GM12878 (cell line): ENCODE measurements around the gene MSRB2. TPM values are rescaled to one million over a fixed set of nuclear protein-coding genes. Genes with fewer than 3 reads are reported as not detected.

Experiments
- ATAC-seq: fragments of 200-7000 bp; cut with Tn5 transposase; 3 replicates; pipeline ENCODE4 v1.9.1; 2020; ENCODE audit warnings: mild to moderate bottlenecking, moderate library complexity
- BruUV-seq: library from RNA; stranded (reverse); fragments of 400-500 nt; replicated peaks from 2 replicates; lab custom pipeline; 2021; lab: Mats Ljungman, UMichigan
- CTCF ChIA-PET: fragments of 300-600 bp; sonication (Branson Sonifier 250); formaldehyde crosslinking; extraction: SDS; loops from one replicate; lab custom pipeline; 2021; ENCODE audit warnings: inconsistent platforms; lab: Yijun Ruan, JAX
- POLR2A ChIA-PET: fragments of 350-600 bp; formaldehyde crosslinking; extraction: SDS; loops from one replicate; lab custom pipeline; 2021; ENCODE audit warnings: inconsistent platforms; lab: Charles Lee
- RAD21 ChIA-PET: fragments of 300-600 bp; sonication (Branson Sonifier 250); formaldehyde crosslinking; loops from one replicate; lab custom pipeline; 2023; ENCODE audit warnings: antibody characterized with exemption; ENCODE audit not compliant: unreplicated experiment; lab: Charles Lee
- SMC1A ChIA-PET: fragments of 300-600 bp; sonication (Branson Sonifier 250); formaldehyde crosslinking; loops from one replicate; lab custom pipeline; 2023; ENCODE audit not compliant: unreplicated experiment, uncharacterized antibody; lab: Charles Lee
- DNase-seq: peaks from one replicate; pipeline ENCODE4 v3.0.0-alpha.2; 2011; ENCODE audit warnings: low read depth, low spot score
- FAIRE-seq: peaks from 3 replicates; lab custom pipeline; 2011; peaks lifted over from hg19 to GRCh38; lab: Jason Lieb, UNC
- H2AFZ ChIP-seq: 2 replicates; pipeline ENCODE4 v1.6.0; 2011; ENCODE audit warnings: low read depth, low read length, control low read depth; ENCODE audit not compliant: control insufficient read depth
- H3K27ac ChIP-seq: 2 replicates; pipeline ENCODE4 v1.5.1; 2011; ENCODE audit warnings: control low read depth; ENCODE audit not compliant: control insufficient read depth, insufficient read depth
- H3K27me3 ChIP-seq, 2 experiments: replicated peaks in 1 of 2; 2 replicates each; pipeline versions ENCODE4 v1.6.0 to v1.6.1; 2011; ENCODE audit warnings: low read length in 1 of 2; ENCODE audit not compliant: control insufficient read depth in 2 of 2, insufficient read depth in 2 of 2
- H3K36me3 ChIP-seq, 2 experiments: 2 replicates each; pipeline ENCODE4 v1.5.1; 2011; ENCODE audit warnings: low read length in 1 of 2; ENCODE audit not compliant: control insufficient read depth in 2 of 2, insufficient read depth in 2 of 2
- H3K4me1 ChIP-seq: 2 replicates; pipeline ENCODE4 v1.6.1; 2011; ENCODE audit warnings: mild to moderate bottlenecking, low read length, moderate library complexity, mixed read lengths; ENCODE audit not compliant: control insufficient read depth, insufficient read depth
- H3K4me2 ChIP-seq: 2 replicates; pipeline ENCODE4 v1.6.0; 2011; ENCODE audit warnings: control low read depth; ENCODE audit not compliant: control insufficient read depth, insufficient read depth
- H3K4me3 ChIP-seq: fragments of 200-600 bp; sonication (generic); 2 replicates; pipeline ENCODE4 v1.5.1; 2016
- H3K79me2 ChIP-seq: 2 replicates; pipeline ENCODE4 v1.6.0; 2011; ENCODE audit warnings: low read length; ENCODE audit not compliant: control insufficient read depth, insufficient read depth
- H3K9ac ChIP-seq: 2 replicates; pipeline ENCODE4 v1.8.0; 2011; ENCODE audit warnings: low read length, control low read depth, mixed read lengths; ENCODE audit not compliant: control insufficient read depth, insufficient read depth
- H3K9me3 ChIP-seq: replicated peaks from 3 replicates; pipeline ENCODE4 v1.5.1; 2011; ENCODE audit warnings: mild to moderate bottlenecking, low read length; ENCODE audit not compliant: control insufficient read depth, insufficient read depth
- H4K20me1 ChIP-seq: 2 replicates; pipeline ENCODE4 v1.6.0; 2011; ENCODE audit not compliant: control insufficient read depth, insufficient read depth
- CBFB ChIP-seq: IDR thresholded peaks from 2 replicates; pipeline ENCODE4 v1.6.1; 2016; ENCODE audit warnings: antibody characterized with exemption, low read depth
- CREB1 ChIP-seq: IDR thresholded peaks from 2 replicates; pipeline ENCODE4 v1.6.1; 2012; ENCODE audit warnings: low read depth, mild to moderate bottlenecking, inconsistent platforms
- HDGF ChIP-seq: fragments of 450-650 bp; IDR thresholded peaks from 2 replicates; pipeline ENCODE4 v1.6.1; 2016; ENCODE audit warnings: antibody characterized with exemption
- JUNB ChIP-seq: IDR thresholded peaks from 2 replicates; pipeline ENCODE4 v1.6.1; 2016; ENCODE audit warnings: antibody characterized with exemption, mild to moderate bottlenecking
- KLF5 ChIP-seq: fragments of 450-650 bp; IDR thresholded peaks from 2 replicates; pipeline ENCODE4 v1.6.1; 2014; ENCODE audit warnings: mild to moderate bottlenecking; ENCODE audit not compliant: partially characterized antibody
- MEF2B ChIP-seq: fragments of 450-650 bp; IDR thresholded peaks from 2 replicates; pipeline ENCODE4 v1.6.1; 2018; ENCODE audit warnings: mild to moderate bottlenecking, moderate library complexity; ENCODE audit not compliant: partially characterized antibody, poor library complexity, severe bottlenecking
- NFYB ChIP-seq: IDR thresholded peaks from 2 replicates; pipeline ENCODE4 v1.6.1; 2011; ENCODE audit warnings: low read depth, mild to moderate bottlenecking, low read length, improper control_type of control experiment, moderate library complexity; ENCODE audit not compliant: insufficient read depth
- TCF12 ChIP-seq: IDR thresholded peaks from 2 replicates; pipeline ENCODE4 v1.6.1; 2011; ENCODE audit warnings: low read depth, mild to moderate bottlenecking, low read length
- YY1 ChIP-seq: IDR thresholded peaks from 2 replicates; pipeline ENCODE4 v1.6.1; 2011; ENCODE audit warnings: low read depth, mild to moderate bottlenecking, low read length
- ZZZ3 ChIP-seq: IDR thresholded peaks from 2 replicates; pipeline ENCODE4 v1.6.1; 2011; ENCODE audit warnings: low read depth; ENCODE audit not compliant: control insufficient read depth, insufficient read length
- WGBS: methylation state at CpG from one replicate; pipeline ENCODE4 v1.1.6; 2016; ENCODE audit warnings: low lambda C conversion rate; ENCODE audit not compliant: insufficient replicate concordance, insufficient coverage; ENCODE audit errors: missing lambda C conversion rate; 5-methylcytosine and 5-hydroxymethylcytosine counted together
- in situ Hi-C: fragments of 300-500 bp; cut with MboI; formaldehyde crosslinking; loops from 9 replicates; pipeline ENCODE4 v1.14.3; 2018; ENCODE audit warnings: mixed read lengths
- intact Hi-C: fragments of 100-400 bp; cut with micrococcal nuclease; formaldehyde crosslinking; loops from one replicate; pipeline ENCODE4 v1.14.2; 2022; ENCODE audit not compliant: unreplicated experiment
- polyA plus RNA-seq, 11 experiments: library from polyadenylated mRNA; depleted of rRNA in 4 of 11; unstranded in 6 of 11; stranded (reverse) in 5 of 11; fragments of >200 nt; fragmentation: Nextera tagmentation in 4 of 11; fragmentation: Illumina TruSeq in 1 of 11; extraction: Ambion mirVana in 4 of 11; extraction: Trizol in 1 of 11; gene quantifications; 1 replicate in 1 of 11; 2 replicates in 10 of 11; pipeline versions ENCODE4 v1.2.1 to v1.2.3, GENCODE V29; 2011 to 2016; ENCODE audit warnings: inconsistent platforms in 2 of 11, missing spikeins in 2 of 11, low read depth in 1 of 11
- total RNA-seq, 4 experiments: library from RNA; depleted of rRNA in 3 of 4; stranded (reverse); fragments of >200 nt in 3 of 4; fragmentation: Illumina TruSeq in 1 of 4; extraction: Trizol in 1 of 4; gene quantifications; 2 replicates each; pipeline versions ENCODE4 v1.2.1 to v1.2.3, GENCODE V29; 2013 to 2021
- TF ChIP-seq, protein P1 (sequence below): fragments of 450-650 bp; IDR thresholded peaks from 2 replicates; pipeline ENCODE4 v1.6.1; 2017; ENCODE audit warnings: mild to moderate bottlenecking, low read depth, inconsistent platforms; ENCODE audit not compliant: poor library complexity, severe bottlenecking

Gene MSRB2
- total and polyA plus RNA-seq, 10 of the 15 experiments (the other 5 are each of a cell fraction or from before 2014, with no cell fraction given): 1.5 to 18.6 (median 6.2) TPM

DNA sequence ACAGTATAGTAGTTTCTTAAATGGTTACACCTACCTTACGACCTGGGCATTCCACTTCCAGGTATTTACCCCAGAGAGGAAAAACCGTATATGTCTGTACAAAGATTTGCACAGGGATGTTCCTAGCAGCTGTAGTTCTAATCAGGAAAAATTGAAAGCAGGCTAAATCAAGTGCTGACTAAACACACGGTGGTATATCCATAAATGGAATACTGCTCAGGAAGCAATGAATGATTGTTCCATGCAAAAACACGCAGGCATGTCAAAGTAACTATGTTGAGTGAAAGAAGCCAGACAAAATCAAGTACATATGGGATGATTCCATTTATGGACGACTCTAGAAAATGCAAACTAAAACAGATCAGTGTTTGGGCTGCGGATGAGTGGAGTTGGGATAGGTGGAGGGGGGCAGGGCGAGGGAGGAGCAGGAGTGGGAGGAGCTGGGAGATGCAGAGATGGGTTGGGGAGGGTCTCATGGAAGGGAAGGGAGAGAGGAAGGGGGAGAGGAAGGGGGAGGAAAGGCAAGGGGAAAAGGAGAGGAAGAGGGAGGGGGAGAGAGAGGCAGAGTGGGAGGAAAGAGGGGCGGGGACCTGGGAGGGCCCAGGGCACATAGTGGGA, 484 bp upstream of the MSRB2 start:
- WGBS: 50% methylated on average over 7 of the region's 8 CpGs

DNA sequence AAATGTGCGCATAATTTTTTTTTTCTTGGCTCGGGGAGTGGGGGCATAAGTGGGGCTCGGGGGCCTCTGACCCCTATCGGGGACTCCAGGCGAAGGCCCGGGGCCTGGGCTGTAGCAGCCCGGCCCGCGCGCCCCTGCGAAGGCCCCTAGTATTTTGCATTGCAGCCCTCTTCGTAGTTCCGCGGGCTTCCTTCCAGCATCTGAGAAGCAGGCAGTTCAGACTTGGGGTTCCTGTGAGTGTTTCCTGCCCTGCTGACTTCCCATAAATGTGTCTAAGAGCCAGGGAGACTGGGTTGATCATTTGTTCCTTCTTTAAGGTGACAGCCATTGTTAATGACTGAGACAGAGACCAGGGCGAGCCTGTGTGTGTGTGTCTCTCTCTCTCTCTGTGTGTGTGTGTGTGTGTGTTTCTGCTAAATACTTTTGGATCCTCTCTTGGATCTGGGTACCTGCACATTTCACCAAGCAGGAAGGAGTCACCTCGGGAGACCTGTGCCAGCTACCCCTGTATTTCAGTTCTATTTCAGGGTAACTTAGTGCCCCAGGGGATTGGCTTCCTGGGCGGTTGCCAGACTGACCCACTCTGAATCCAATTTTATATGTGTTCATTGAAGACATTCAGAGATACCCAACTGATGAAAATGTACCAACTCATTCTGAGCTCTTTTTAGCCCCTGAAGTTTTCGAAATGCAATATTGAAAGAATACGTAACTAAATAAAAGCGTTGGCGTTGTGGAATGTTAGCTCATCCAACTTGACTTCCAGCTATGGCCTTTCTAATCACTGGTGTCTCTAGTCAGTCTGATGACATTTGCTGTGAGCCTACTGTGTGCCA, 805 bp downstream of the MSRB2 start:
- ChIA-PET CTCF (interaction anchor here (1.1 kb wide), 1 partner anchor 61 kb away, joined by 3 read pairs; no protein-coding TSS in a partner anchor), SMC1A (interaction anchor here (0.5 to 1.5 kb wide), 2 partner anchors 19 to 1555 kb away, joined by 3 to 4 read pairs; no protein-coding TSS in a partner anchor), POLR2A (no interaction called here), RAD21 (no interaction called here)
- peak; percentile 77 for ATAC-seq
- intact Hi-C loops (no loop called here), in situ Hi-C loops (no loop called here)
- no peak for DNase-seq
- TF ChIP-seq TCF12: no peak
- no peak for TF ChIP-seq KLF5
- no peak for TF ChIP-seq NFYB
- no peak for TF ChIP-seq ZZZ3
- TF ChIP-seq YY1: peak; percentile 58; the same call in 1 of the 2 replicates
- no peak for TF ChIP-seq CBFB
- TF ChIP-seq, protein P1, sequence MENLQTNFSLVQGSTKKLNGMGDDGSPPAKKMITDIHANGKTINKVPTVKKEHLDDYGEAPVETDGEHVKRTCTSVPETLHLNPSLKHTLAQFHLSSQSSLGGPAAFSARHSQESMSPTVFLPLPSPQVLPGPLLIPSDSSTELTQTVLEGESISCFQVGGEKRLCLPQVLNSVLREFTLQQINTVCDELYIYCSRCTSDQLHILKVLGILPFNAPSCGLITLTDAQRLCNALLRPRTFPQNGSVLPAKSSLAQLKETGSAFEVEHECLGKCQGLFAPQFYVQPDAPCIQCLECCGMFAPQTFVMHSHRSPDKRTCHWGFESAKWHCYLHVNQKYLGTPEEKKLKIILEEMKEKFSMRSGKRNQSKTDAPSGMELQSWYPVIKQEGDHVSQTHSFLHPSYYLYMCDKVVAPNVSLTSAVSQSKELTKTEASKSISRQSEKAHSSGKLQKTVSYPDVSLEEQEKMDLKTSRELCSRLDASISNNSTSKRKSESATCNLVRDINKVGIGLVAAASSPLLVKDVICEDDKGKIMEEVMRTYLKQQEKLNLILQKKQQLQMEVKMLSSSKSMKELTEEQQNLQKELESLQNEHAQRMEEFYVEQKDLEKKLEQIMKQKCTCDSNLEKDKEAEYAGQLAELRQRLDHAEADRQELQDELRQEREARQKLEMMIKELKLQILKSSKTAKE: no peak
- no peak for TF ChIP-seq CREB1
- peak; percentile 32 for TF ChIP-seq MEF2B
- peak overlapping the region; percentile 98 for H3K4me2 ChIP-seq
- no TSS peak for BruUV-seq
- no peaks in the 10 kb centered on the region for H3K36me3 ChIP-seq
- 21% methylated on average over 21 of the region's 21 CpGs for WGBS
- peaks cover 4% of the 10 kb centered on the region for H3K79me2 ChIP-seq
- peak overlapping the region; percentile 68 for H3K27ac ChIP-seq
- H4K20me1 ChIP-seq: no peaks in the 10 kb centered on the region
- peaks cover 8% of the 10 kb centered on the region for H3K4me1 ChIP-seq
- no peaks in the 10 kb centered on the region; the same call in 2 of the 3 replicates for H3K9me3 ChIP-seq
- H3K9ac ChIP-seq: peak overlapping the region; percentile 52
- FAIRE-seq: no peak
- peak overlapping the region; percentile 83 for H3K4me3 ChIP-seq
- peak overlapping the region; percentile 83 for H2AFZ ChIP-seq
- H3K27me3 ChIP-seq: no peaks in the 10 kb centered on the region

More for the DNA sequence above, 484 bp upstream of the MSRB2 start:
- Histone ChIP-seq H3K36me3 (no peaks in the 10 kb centered on the region), H3K9me3 (no peaks in the 10 kb centered on the region; the same call in 2 of the 3 replicates), H4K20me1 (no peaks in the 10 kb centered on the region), H2AFZ (no peak overlapping the region), H3K9ac (no peak overlapping the region), H3K27me3 (no peaks in the 10 kb centered on the region), H3K27ac (no peak overlapping the region), H3K4me2 (no peak overlapping the region)
- BruUV-seq: no TSS peak
- FAIRE-seq: no peak
- ChIA-PET POLR2A (no interaction called here), RAD21 (no interaction called here), SMC1A (interaction anchor here (0.6 kb wide), 1 partner anchor 31 kb away, joined by 4 read pairs; no protein-coding TSS in a partner anchor)
- in situ Hi-C loops: no loop called here
- TF ChIP-seq JUNB (no peak), HDGF (peak; percentile 88; the same call in 1 of the 2 replicates)
- TF ChIP-seq, all 136 proteins: peak for 1
- peaks cover 4% of the 10 kb centered on the region for H3K79me2 ChIP-seq
- H3K4me3 ChIP-seq: no peak overlapping the region
- ATAC-seq (no peak), DNase-seq (no peak)
- CTCF ChIA-PET: interaction anchor here (0.6 to 0.9 kb wide), 2 partner anchors 14 to 1816 kb away, joined by 3 to 4 read pairs; no protein-coding TSS in a partner anchor
- intact Hi-C loops: no loop called here
- H3K4me1 ChIP-seq: peaks cover 8% of the 10 kb centered on the region
